Prostate gland (tissue), 2 donors: ENCODE data around the gene CELF4.

ENCODE experiments used
- CTCF ChIP-seq, 4 experiments: fragments of 200-600 bp in 2 of 4; fragments of 450-650 bp in 2 of 4; sonication (generic) in 2 of 4; IDR thresholded peaks; 1 replicate in 3 of 4; 2 replicates in 1 of 4; pipeline ENCODE4 v1.5.1; 2016 to 2019; ENCODE audit warnings: antibody characterized with exemption in 4 of 4, mild to moderate bottlenecking in 2 of 4, moderate library complexity in 2 of 4
- POLR2AphosphoS5 ChIP-seq: sonication (generic); formaldehyde crosslinking; IDR thresholded peaks from one replicate; pipeline ENCODE4 v1.6.1; 2017; ENCODE audit warnings: antibody characterized with exemption

GRCh38 chr18:37348729-37349128 lies 216.9 kb downstream of the CELF4 start:
- TF ChIP-seq POLR2AphosphoS5 (no peak), CTCF (IDR thresholded peaks at IDR 0.05) (no peak)
